OCI-LY1 (cell line): ENCODE measurements around the gene KANK3.

ENCODE experiments used
- H2AFZ ChIP-seq: fragments of 200-600 bp; sonication (generic), shearing (Covaris generic); 2 replicates; pipeline ENCODE4 v1.6.0; 2014; ENCODE audit warnings: antibody characterized with exemption, mild to moderate bottlenecking, low read length
- H3F3A ChIP-seq: fragments of 200-600 bp; sonication (generic), shearing (Covaris generic); 2 replicates; pipeline ENCODE4 v1.6.0; 2014; ENCODE audit warnings: mild to moderate bottlenecking, antibody characterized with exemption, low read length, moderate library complexity; ENCODE audit not compliant: insufficient read depth
- H3K27ac ChIP-seq: fragments of 200-600 bp; sonication (generic); 2 replicates; pipeline ENCODE4 v1.5.1; 2014; ENCODE audit warnings: low read length, mixed run types, mild to moderate bottlenecking, low read depth; ENCODE audit not compliant: poor library complexity, severe bottlenecking
- H3K27me3 ChIP-seq: fragments of 200-600 bp; sonication (generic); 2 replicates; pipeline ENCODE4 v1.6.0; 2014; ENCODE audit warnings: antibody characterized with exemption, mild to moderate bottlenecking, low read length, moderate library complexity; ENCODE audit not compliant: insufficient read depth
- H3K36me3 ChIP-seq: fragments of 200-600 bp; sonication (generic); 2 replicates; pipeline ENCODE4 v1.6.1; 2014; ENCODE audit warnings: mild to moderate bottlenecking, antibody characterized with exemption, low read length, moderate library complexity, mixed read lengths; ENCODE audit not compliant: insufficient read depth
- H3K4me1 ChIP-seq: fragments of 200-600 bp; sonication (generic); 2 replicates; pipeline ENCODE4 v1.5.1; 2014; ENCODE audit warnings: mild to moderate bottlenecking, low read length, moderate library complexity; ENCODE audit not compliant: insufficient read depth, severe bottlenecking
- H3K4me2 ChIP-seq: fragments of 200-600 bp; sonication (generic), shearing (Covaris generic); 2 replicates; pipeline ENCODE4 v1.6.1; 2014; ENCODE audit warnings: low read length
- H3K4me3 ChIP-seq: fragments of 200-600 bp; sonication (generic); 2 replicates; pipeline ENCODE4 v1.5.1; 2014; ENCODE audit warnings: low read length, low read depth, mild to moderate bottlenecking, mixed read lengths; ENCODE audit not compliant: poor library complexity, severe bottlenecking
- H3K79me2 ChIP-seq: fragments of 200-600 bp; shearing (Covaris generic); 2 replicates; pipeline ENCODE4 v1.6.1; 2016; ENCODE audit warnings: mixed run types, low read length, mixed read lengths; ENCODE audit not compliant: insufficient read depth
- H3K9ac ChIP-seq: fragments of 200-600 bp; sonication (generic), shearing (Covaris generic); 2 replicates; pipeline ENCODE4 v1.6.1; 2014; ENCODE audit warnings: mild to moderate bottlenecking, low read length, mixed read lengths
- H3K9me2 ChIP-seq: fragments of 200-600 bp; sonication (generic), shearing (Covaris generic); 2 replicates; pipeline ENCODE4 v1.6.1; 2014; ENCODE audit warnings: low read depth, mild to moderate bottlenecking, low read length, mixed read lengths
- H3K9me3 ChIP-seq: fragments of 200-600 bp; shearing (Covaris generic); 2 replicates; pipeline ENCODE4 v1.6.1; 2014; ENCODE audit warnings: low read length, mixed read lengths
- H4K20me1 ChIP-seq: fragments of 200-600 bp; sonication (generic), shearing (Covaris generic); 2 replicates; pipeline ENCODE4 v1.6.0; 2016; ENCODE audit warnings: mild to moderate bottlenecking, low read length; ENCODE audit not compliant: insufficient read depth
- EZH2 ChIP-seq: fragments of 200-600 bp; sonication (generic), shearing (Covaris generic); IDR thresholded peaks from 2 replicates; pipeline ENCODE4 v1.8.0; 2017; ENCODE audit warnings: borderline replicate concordance, mixed run types, mild to moderate bottlenecking, antibody characterized with exemption, low read length, moderate library complexity, mixed read lengths
- TF ChIP-seq, protein P1 (sequence below): fragments of 200-600 bp; sonication (generic), shearing (Covaris generic); IDR thresholded peaks from 2 replicates; pipeline ENCODE4 v1.5.1; 2017; ENCODE audit warnings: mild to moderate bottlenecking, antibody characterized with exemption, low read length, moderate library complexity, mixed read lengths

The KANK3 gene

DNA sequence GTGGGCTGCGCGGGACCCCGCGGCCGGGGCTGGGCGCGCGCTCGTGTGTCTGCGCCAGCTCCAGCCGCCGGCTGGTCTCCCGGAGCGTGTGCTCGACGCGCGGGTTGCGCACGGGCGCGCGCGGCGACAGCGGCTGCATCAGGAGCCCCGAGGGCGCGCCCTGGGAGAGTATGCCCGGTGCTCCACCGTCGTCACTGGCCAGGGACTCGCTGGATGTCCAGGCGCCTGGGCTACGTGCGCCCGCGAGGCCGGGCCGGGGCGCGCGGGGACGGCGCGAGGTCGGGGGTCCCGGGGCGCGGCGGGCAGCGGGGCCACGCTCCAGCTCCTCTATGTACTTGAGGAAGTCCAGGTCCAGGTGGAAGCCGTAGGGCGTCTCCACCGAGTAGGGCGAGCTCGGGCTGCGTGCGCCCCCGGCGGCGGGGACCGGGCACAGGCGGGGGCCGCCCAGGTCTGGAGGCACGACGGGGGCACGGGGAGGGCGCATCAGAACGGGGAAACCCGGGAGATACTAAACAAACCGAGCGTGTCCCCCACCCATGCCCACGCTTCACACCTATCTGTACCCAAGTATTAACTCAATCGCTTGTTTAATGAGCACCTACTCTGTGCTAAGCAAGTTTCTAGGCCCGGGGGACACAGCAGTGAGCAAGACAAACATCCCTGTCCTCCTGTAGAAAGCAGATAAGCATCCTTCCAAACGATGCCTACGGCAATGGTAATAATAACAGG is 7.6 kb downstream of the KANK3 start:
- H3F3A ChIP-seq, result no peaks in the 10 kb centered on the region
- H2AFZ ChIP-seq, result no peak overlapping the region
- H3K9me2 ChIP-seq, result no peaks in the 10 kb centered on the region
- H3K4me1 ChIP-seq, result no peaks in the 10 kb centered on the region
- 0 out of 2 replicates have a peak, but pooled peaks cover 3% of the 10 kb centered on the region for H3K27me3 ChIP-seq
- peak overlapping the region; percentile 22 for H3K4me3 ChIP-seq
- H3K79me2 ChIP-seq, result no peaks in the 10 kb centered on the region
- no peaks in the 10 kb centered on the region for H4K20me1 ChIP-seq
- H3K9ac ChIP-seq, result no peak overlapping the region
- no peaks in the 10 kb centered on the region for H3K36me3 ChIP-seq
- peak overlapping the region; percentile 50 for H3K4me2 ChIP-seq
- H3K9me3 ChIP-seq, result no peaks in the 10 kb centered on the region
- H3K27ac ChIP-seq, result no peak overlapping the region
- TF ChIP-seq EZH2, result no peak
- TF ChIP-seq, protein P1, sequence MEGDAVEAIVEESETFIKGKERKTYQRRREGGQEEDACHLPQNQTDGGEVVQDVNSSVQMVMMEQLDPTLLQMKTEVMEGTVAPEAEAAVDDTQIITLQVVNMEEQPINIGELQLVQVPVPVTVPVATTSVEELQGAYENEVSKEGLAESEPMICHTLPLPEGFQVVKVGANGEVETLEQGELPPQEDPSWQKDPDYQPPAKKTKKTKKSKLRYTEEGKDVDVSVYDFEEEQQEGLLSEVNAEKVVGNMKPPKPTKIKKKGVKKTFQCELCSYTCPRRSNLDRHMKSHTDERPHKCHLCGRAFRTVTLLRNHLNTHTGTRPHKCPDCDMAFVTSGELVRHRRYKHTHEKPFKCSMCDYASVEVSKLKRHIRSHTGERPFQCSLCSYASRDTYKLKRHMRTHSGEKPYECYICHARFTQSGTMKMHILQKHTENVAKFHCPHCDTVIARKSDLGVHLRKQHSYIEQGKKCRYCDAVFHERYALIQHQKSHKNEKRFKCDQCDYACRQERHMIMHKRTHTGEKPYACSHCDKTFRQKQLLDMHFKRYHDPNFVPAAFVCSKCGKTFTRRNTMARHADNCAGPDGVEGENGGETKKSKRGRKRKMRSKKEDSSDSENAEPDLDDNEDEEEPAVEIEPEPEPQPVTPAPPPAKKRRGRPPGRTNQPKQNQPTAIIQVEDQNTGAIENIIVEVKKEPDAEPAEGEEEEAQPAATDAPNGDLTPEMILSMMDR, result peak; percentile 20; the same call in 1 of the 2 replicates

DNA sequence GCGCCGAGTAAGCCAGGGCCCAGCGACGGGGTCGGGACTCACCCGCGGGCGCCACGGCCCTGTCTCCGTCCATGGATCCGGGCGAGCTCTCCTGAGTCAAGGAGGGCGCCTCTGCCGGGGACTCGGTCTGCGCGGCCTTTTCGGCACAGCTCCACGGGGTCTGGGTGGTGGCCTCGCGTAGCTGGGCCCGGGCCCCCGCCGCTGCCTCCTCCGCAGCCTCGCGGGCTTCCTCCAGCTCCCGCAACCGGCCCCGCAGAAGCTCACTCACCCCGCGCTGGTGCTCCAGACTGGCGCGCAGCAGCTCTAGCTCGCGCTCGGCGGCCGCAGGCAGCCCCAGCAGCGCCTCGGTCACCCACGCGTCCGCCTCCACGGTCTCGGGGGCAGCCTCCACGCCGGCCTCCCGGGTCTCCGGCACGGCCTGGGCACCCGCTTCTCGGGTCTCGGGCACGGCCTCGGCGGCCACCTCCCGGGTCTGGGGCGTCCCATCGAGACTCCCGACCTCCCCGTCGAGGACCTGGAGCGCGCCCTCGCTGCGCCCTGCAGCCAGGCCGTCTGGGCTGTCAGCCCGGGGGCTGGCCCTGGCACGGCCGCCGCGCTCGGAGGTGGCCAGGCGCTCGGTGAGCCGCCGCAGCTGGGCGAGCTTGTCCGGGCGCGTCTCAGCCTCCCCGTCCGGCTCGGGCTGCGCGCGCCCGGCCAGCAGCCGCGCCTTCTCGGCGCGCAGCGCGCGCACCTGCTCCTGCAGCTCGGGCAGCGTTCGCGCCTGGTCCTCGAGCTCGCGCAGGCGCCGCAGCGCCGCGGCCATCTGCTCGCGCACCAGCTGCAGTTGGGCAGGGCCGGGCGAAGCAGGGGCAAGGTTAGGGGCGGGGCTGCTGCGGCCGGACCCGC is 8.4 kb downstream of the KANK3 start:
- H3K4me1 ChIP-seq, result no peaks in the 10 kb centered on the region
- peak overlapping the region; percentile 50 for H3K4me2 ChIP-seq
- no peaks in the 10 kb centered on the region for H3K9me2 ChIP-seq
- H3K27me3 ChIP-seq, result no peaks in the 10 kb centered on the region
- no peaks in the 10 kb centered on the region for H3K79me2 ChIP-seq
- TF ChIP-seq EZH2, result no peak
- TF ChIP-seq, protein P1, result no peak
- H3K27ac ChIP-seq, result no peak overlapping the region
- peak overlapping the region; percentile 22 for H3K4me3 ChIP-seq
- no peaks in the 10 kb centered on the region for H3K9me3 ChIP-seq
- no peaks in the 10 kb centered on the region for H4K20me1 ChIP-seq
- no peak overlapping the region for H2AFZ ChIP-seq
- H3K36me3 ChIP-seq, result no peaks in the 10 kb centered on the region
- H3F3A ChIP-seq, result no peaks in the 10 kb centered on the region
- no peak overlapping the region for H3K9ac ChIP-seq

DNA sequence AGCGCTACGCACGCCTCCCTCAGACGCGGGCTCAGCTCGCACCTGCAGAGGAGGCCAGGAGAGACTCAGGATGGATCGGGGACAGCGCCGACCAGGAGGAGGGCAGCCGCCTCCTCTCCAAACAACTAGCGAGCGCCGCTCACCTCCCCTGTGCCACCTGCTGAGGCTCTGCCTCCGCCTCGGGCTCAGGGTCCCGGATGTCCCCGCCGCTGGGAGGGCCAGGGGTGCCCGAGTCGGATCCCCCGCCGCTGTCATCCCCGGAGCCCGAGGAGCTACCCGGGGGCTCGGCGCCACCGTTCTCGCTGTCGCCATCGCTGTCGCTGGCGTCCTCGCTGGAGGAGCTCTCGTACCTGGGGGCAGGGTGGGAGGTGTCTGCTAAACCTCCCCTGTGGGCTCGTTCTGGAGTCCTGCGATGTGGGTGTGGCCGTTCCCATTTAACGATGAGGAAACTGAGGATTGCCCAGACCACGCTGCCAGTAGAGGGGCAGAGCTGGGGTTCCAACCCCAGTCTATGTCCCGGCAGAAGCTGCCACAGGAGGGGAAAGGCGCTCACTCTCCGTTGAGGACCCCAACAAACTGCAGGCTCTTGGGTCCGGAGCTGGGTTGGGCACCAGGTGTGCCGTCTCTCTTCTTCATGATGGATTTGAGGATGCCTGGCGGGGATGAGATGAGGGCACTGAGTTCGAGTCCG is 9.2 kb downstream of the KANK3 start:
- Histone ChIP-seq H3K4me2 (no peak overlapping the region), H3K9me3 (no peaks in the 10 kb centered on the region), H4K20me1 (no peaks in the 10 kb centered on the region), H3K36me3 (no peaks in the 10 kb centered on the region), H3F3A (no peaks in the 10 kb centered on the region), H3K4me3 (no peak overlapping the region), H3K4me1 (no peaks in the 10 kb centered on the region), H3K9ac (no peak overlapping the region), H3K9me2 (no peaks in the 10 kb centered on the region), H2AFZ (no peak overlapping the region), H3K27me3 (no peaks in the 10 kb centered on the region), H3K79me2 (no peaks in the 10 kb centered on the region), H3K27ac (no peak overlapping the region)
- TF ChIP-seq, protein P1, result no peak
- no peak for TF ChIP-seq EZH2
